Heart left ventricle (tissue), 13 donors: Measurements from ENCODE around the gene SH3BP4.

Experiments
- POLR2A ChIP-seq, 2 donors: fragments of 450-650 bp; IDR thresholded peaks; one replicate each; pipeline ENCODE4 v1.6.1; 2017; ENCODE audit warnings: antibody characterized with exemption in 2 of 2, mild to moderate bottlenecking in 2 of 2, moderate library complexity in 2 of 2
- TF ChIP-seq, protein P1 (sequence below), 12 donors: fragments of 200-600 bp; sonication (generic) in 4 of 12; IDR thresholded peaks; one replicate each; pipeline versions ENCODE4 v1.5.0 to v1.8.0; 2018 to 2022; ENCODE audit warnings: antibody characterized with exemption in 12 of 12, mild to moderate bottlenecking in 5 of 12
- donor health status: ischemic (EF 13 %, LVEDD 7.1; RV severe dilation, severe dysfunction).
- donor health status: DM: no; HTN: yes; CAD: no.
- donor health status: DM: no; HTN: no; CAD: no.
- donor health status: ischemic (EF 25% LVEDD 6.9; RV normal size, moderate dysfunction).
- donor health status: ischemic (EF 25% LVEDD 5.7; RV mildly dilated, moderate dysfunction).
- donor health status: ischemic (EF 35%, LVEDD 5.7; RV mildly dilated, moderate dysfunction).
- donor health status: nonischemic (EF 11% LVEDD 7.7; RV severe dilation, severe dysfunction).
- donor health status: DM: yes; HTN: yes; CAD: no.
- donor health status: PGD.
- donor health status: ischemic (EF 29% LVEDD 5.4; RV normal size, mild dysfunction).
- donor health status: nonischemic (EF 23%, LVEDD 6.1; RV moderate dilation, normal function).

DNA sequence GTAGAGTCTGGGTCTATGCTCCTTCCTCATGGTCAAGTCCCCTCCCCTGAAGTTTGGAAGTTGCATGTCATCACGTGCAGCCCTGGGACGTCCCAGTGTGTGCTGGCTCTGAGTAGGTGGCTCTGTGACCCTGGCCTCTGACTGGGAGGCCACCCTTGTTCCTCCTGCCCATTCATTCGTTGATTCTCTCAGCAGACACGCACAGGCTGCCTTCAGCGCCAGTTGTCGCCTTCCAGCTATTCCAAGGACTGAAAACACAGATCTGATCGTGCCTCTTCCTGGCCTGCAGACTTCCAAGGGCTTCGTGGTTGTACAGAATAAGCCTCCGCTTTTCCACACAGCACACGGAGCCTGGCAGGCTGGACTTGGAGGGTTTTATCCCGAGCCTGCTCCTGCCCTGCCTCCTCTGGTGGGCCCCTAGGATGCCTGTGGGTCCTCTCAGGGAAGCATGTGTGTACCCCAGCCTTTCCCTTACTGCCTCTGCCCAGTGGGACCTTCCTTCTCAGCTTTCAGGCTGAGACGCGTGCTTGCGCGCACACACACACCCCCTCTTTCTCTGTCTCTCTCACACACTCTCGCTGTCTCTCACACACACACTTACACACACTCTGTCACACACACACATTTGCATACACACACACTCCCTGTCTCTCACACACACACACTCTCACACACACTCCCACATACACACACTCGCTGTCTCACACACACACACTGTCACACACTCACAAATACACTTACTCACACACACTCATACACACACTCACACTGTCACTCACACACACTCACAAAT, 17.7 kb downstream of the SH3BP4 start:
- TF ChIP-seq, protein P1, sequence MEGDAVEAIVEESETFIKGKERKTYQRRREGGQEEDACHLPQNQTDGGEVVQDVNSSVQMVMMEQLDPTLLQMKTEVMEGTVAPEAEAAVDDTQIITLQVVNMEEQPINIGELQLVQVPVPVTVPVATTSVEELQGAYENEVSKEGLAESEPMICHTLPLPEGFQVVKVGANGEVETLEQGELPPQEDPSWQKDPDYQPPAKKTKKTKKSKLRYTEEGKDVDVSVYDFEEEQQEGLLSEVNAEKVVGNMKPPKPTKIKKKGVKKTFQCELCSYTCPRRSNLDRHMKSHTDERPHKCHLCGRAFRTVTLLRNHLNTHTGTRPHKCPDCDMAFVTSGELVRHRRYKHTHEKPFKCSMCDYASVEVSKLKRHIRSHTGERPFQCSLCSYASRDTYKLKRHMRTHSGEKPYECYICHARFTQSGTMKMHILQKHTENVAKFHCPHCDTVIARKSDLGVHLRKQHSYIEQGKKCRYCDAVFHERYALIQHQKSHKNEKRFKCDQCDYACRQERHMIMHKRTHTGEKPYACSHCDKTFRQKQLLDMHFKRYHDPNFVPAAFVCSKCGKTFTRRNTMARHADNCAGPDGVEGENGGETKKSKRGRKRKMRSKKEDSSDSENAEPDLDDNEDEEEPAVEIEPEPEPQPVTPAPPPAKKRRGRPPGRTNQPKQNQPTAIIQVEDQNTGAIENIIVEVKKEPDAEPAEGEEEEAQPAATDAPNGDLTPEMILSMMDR (IDR thresholded peaks at IDR 0.05) = no peak
- TF ChIP-seq POLR2A (IDR thresholded peaks at IDR 0.05) = no peak
